ENCODE measurements around the gene NPHP1.
"Not testable (repeated sequence)": the region's sequence is repeated elsewhere in the genome, so short reads cannot be mapped to it uniquely, and the experiment has no call there.

DNA sequence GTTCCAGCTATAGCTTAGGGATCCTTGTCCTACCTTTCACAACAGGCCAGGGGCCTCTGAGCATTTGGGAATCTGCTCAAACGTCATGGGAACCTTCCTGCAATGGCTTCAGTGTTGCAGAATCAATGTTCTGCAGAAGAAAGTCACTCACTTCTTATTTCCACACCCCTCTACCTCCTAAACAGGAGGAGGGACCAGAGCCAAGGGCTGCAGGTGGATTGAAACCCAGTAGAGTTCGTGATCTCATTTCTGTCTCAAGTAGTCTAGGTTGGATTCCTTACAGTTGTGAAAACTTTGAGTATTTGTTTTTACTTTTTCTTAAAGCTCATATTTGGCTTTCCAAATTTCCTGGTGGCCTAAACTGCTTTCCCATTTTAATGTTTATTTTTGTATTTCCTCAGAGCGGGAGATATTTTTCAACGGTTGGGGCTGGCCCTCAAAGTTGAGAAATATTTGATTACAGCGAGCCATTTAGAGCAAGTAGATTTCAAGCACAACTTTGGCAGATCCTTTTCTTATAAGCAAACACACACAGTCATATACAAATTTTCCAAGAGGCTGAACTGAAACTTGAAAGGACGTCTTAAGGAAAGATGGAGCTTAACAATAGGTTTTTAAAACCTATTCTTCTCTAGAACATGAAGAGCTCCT lies 109.8 kb downstream of the NPHP1 start:
- TF ChIP-seq CTCF (IDR thresholded peaks at IDR 0.05; ENCODE audit: poor library complexity, severe bottlenecking); SMC3 (conservative IDR thresholded peaks at IDR 0.05; ENCODE audit: poor library complexity); EP300 (conservative IDR thresholded peaks at IDR 0.05; ENCODE audit: poor library complexity, severe bottlenecking); POLR2AphosphoS5 (IDR thresholded peaks at IDR 0.05); EZH2 (IDR thresholded peaks at IDR 0.05; ENCODE audit: borderline replicate concordance, insufficient read depth, low read length, poor library complexity, severe bottlenecking); RAD21 (conservative IDR thresholded peaks at IDR 0.05); REST (IDR thresholded peaks at IDR 0.05; ENCODE audit: borderline replicate concordance); TAF1 (IDR thresholded peaks at IDR 0.05; ENCODE audit: low read depth); MXI1 (conservative IDR thresholded peaks at IDR 0.05; ENCODE audit: poor library complexity, severe bottlenecking): not testable (repeated sequence)
